Liver (tissue), 9 donors: ENCODE measurements around the gene CBX5. TPM values are rescaled to one million over a fixed set of nuclear protein-coding genes. Genes with fewer than 3 reads are reported as not detected.
A peak's percentile ranks its signal among the peaks of the same experiment; 100 is the strongest.

Experiments
- DNase-seq: peaks from one replicate; pipeline ENCODE4 v3.0.0-alpha.2; 2017; ENCODE audit warnings: low spot score
- H3K27ac ChIP-seq, 2 donors: one replicate each; pipeline ENCODE4 v1.7.0; 2013; ENCODE audit warnings: inconsistent platforms in 2 of 2, low read length in 2 of 2, control low read depth in 1 of 2, low read depth in 1 of 2, mild to moderate bottlenecking in 1 of 2
- H3K27me3 ChIP-seq, 4 donors: one replicate each; pipeline versions ENCODE4 v1.6.1 to v1.7.0; 2013; ENCODE audit warnings: low read length in 3 of 4, inconsistent platforms in 1 of 4, mild to moderate bottlenecking in 1 of 4, moderate library complexity in 1 of 4; ENCODE audit not compliant: control insufficient read depth in 4 of 4, insufficient read depth in 4 of 4
- H3K36me3 ChIP-seq, 4 donors: one replicate each; pipeline versions ENCODE4 v1.6.1 to v1.7.0; 2013; ENCODE audit warnings: low read length in 3 of 4, mild to moderate bottlenecking in 3 of 4, low read depth in 1 of 4, moderate library complexity in 1 of 4; ENCODE audit not compliant: control insufficient read depth in 4 of 4, insufficient read depth in 3 of 4
- H3K4me1 ChIP-seq, 4 donors: one replicate each; pipeline versions ENCODE4 v1.6.1 to v1.7.0; 2013; ENCODE audit warnings: low read length in 3 of 4, mild to moderate bottlenecking in 3 of 4, moderate library complexity in 1 of 4; ENCODE audit not compliant: control insufficient read depth in 4 of 4, insufficient read depth in 4 of 4
- H3K4me3 ChIP-seq, 3 donors: one replicate each; pipeline versions ENCODE4 v1.6.1 to v1.7.0; 2013; ENCODE audit warnings: low read length in 3 of 3, control low read depth in 1 of 3, low read depth in 1 of 3, mild to moderate bottlenecking in 1 of 3
- H3K9ac ChIP-seq, 2 donors: one replicate each; pipeline ENCODE4 v1.7.0; 2013; ENCODE audit warnings: low read length in 2 of 2, mild to moderate bottlenecking in 2 of 2, moderate library complexity in 2 of 2, control low read depth in 1 of 2, low read depth in 1 of 2
- H3K9me3 ChIP-seq, 4 donors: one replicate each; pipeline versions ENCODE4 v1.6.1 to v1.7.0; 2013; ENCODE audit warnings: low read length in 3 of 4; ENCODE audit not compliant: control insufficient read depth in 4 of 4
- EGR1 ChIP-seq, 2 donors: IDR thresholded peaks; 2 replicates each; pipeline ENCODE4 v1.6.1; 2016 to 2018; ENCODE audit warnings: antibody characterized with exemption in 2 of 2, low read depth in 2 of 2
- FOXA1 ChIP-seq: IDR thresholded peaks from 2 replicates; pipeline ENCODE4 v1.6.1; 2016; ENCODE audit warnings: antibody characterized with exemption
- FOXA2 ChIP-seq: IDR thresholded peaks from 2 replicates; pipeline ENCODE4 v1.6.1; 2016; ENCODE audit warnings: antibody characterized with exemption
- GABPA ChIP-seq, 2 donors: IDR thresholded peaks in 1 of 2; conservative IDR thresholded peaks in 1 of 2; 2 replicates each; pipeline ENCODE4 v1.6.1; 2016; ENCODE audit warnings: antibody characterized with exemption in 2 of 2, mild to moderate bottlenecking in 1 of 2, moderate library complexity in 1 of 2
- HNF4A ChIP-seq, 2 donors: conservative IDR thresholded peaks; 2 replicates each; pipeline ENCODE4 v1.6.1; 2016; ENCODE audit warnings: antibody characterized with exemption in 2 of 2, mild to moderate bottlenecking in 2 of 2
- HNF4G ChIP-seq: IDR thresholded peaks from 2 replicates; pipeline ENCODE4 v1.6.1; 2016; ENCODE audit warnings: antibody characterized with exemption
- JUND ChIP-seq, 2 donors: IDR thresholded peaks; 2 replicates each; pipeline ENCODE4 v1.6.1; 2016; ENCODE audit warnings: antibody characterized with exemption in 2 of 2
- NR2F2 ChIP-seq: IDR thresholded peaks from 2 replicates; pipeline ENCODE4 v1.6.1; 2016; ENCODE audit warnings: antibody characterized with exemption
- RAD21 ChIP-seq, 2 donors: IDR thresholded peaks; 2 replicates each; pipeline ENCODE4 v1.6.1; 2016; ENCODE audit warnings: antibody characterized with exemption in 2 of 2, mild to moderate bottlenecking in 2 of 2
- RXRA ChIP-seq, 2 donors: IDR thresholded peaks; 2 replicates each; pipeline ENCODE4 v1.6.1; 2017 to 2018; ENCODE audit warnings: antibody characterized with exemption in 2 of 2, mild to moderate bottlenecking in 1 of 2
- SP1 ChIP-seq: IDR thresholded peaks from 2 replicates; pipeline ENCODE4 v1.6.1; 2018; ENCODE audit warnings: antibody characterized with exemption, mild to moderate bottlenecking
- TAF1 ChIP-seq: conservative IDR thresholded peaks from 2 replicates; pipeline ENCODE4 v1.6.1; 2016; ENCODE audit warnings: antibody characterized with exemption, mild to moderate bottlenecking
- YY1 ChIP-seq: IDR thresholded peaks from 2 replicates; pipeline ENCODE4 v1.6.1; 2016; ENCODE audit warnings: antibody characterized with exemption, mild to moderate bottlenecking
- WGBS: extraction: QIAGEN DNeasy Blood & Tissue Kit; methylation state at CpG from one replicate; pipeline ENCODE4 v1.1.7; 2013; 5-methylcytosine and 5-hydroxymethylcytosine counted together
- polyA plus RNA-seq, 2 donors: library from polyadenylated mRNA; stranded (reverse) in 1 of 2; unstranded in 1 of 2; fragments of 200-250 nt in 1 of 2; fragments of >200 nt in 1 of 2; fragmentation: Nextera tagmentation in 1 of 2; extraction: Ambion mirVana in 1 of 2; gene quantifications; one replicate each; pipeline versions ENCODE4 v1.2.1 to v1.2.3, GENCODE V29; 2013 to 2015
- total RNA-seq, 2 donors: library from RNA; depleted of rRNA; stranded (reverse); fragments of >200 nt; gene quantifications; one replicate each; pipeline ENCODE4 v1.2.3, GENCODE V29; 2014
- TF ChIP-seq, protein P1 (sequence below): fragments of 150-350 bp; IDR thresholded peaks from 2 replicates; pipeline ENCODE4 v1.5.1; 2017; ENCODE audit warnings: improper control_type of control experiment, low read depth, low read length; ENCODE audit not compliant: missing input control
- TF ChIP-seq, protein P2 (sequence below): IDR thresholded peaks from 2 replicates; pipeline ENCODE4 v1.6.1; 2016; ENCODE audit warnings: antibody characterized with exemption
- TF ChIP-seq, protein P3 (sequence below): IDR thresholded peaks from 2 replicates; pipeline ENCODE4 v1.6.1; 2016; ENCODE audit warnings: antibody characterized with exemption
- TF ChIP-seq, protein P4 (sequence below): IDR thresholded peaks from 2 replicates; pipeline ENCODE4 v1.6.1; 2016; ENCODE audit warnings: antibody characterized with exemption
- TF ChIP-seq, protein P5 (sequence below): IDR thresholded peaks from 2 replicates; pipeline ENCODE4 v1.6.1; 2016; ENCODE audit warnings: antibody characterized with exemption, mild to moderate bottlenecking
- donor health status: healthy.
- donor health status: healthy.
- donor health status: healthy.
- donor health status: healthy.
- donor health status: healthy.

CBX5 gene
- total and polyA plus RNA-seq, 4 donors: 4.4 to 62.3 (median 12.6) TPM

DNA sequence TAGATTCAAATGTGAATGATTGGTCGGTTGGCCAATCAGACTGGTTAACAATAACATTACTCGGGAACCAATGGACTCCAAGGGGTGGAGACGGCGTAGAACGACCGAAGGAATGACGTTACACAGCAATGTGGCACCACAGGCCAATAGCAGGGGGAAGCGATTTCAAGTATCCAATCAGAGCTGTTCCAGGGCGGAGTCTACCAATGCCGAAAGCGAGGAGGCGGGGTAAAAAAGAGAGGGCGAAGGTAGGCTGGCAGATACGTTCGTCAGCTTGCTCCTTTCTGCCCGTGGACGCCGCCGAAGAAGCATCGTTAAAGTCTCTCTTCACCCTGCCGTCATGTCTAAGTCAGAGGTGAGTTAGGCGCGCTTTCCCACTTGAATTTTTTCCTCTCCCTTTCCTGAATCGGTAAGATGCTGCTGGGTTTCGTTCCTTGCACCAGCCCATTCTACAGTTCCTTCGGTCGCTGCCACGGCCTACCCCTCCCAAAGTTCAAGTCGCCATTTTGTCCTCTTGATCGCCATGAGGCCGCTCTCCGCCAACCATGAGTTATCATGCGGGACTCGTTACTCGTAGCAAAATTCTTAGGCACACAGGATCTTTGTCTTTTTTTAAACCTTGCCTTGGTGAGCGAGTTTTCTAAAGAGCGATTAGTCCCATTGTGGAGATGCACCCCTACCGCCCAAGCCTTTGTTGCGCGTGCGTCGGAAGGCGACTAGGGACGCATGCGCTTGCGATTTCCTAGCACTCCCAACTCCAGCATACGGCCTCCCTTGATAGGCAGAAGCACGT lies 742 bp upstream of the CBX5 start, which contains the start of gene HNRNPA1:
TSS of gene HNRNPA1 (plus strand) at position 259 of the 793 bp plus-strand sequence. CDS start at position 341, 82 bp downstream.
- peak; percentile 93 for DNase-seq
- no peaks in the 10 kb centered on the region for H3K9me3 ChIP-seq
- H3K36me3 ChIP-seq: peaks cover 10 to 36% (median 27%) of the 10 kb centered on the region in 4 donors
- TF ChIP-seq, protein P1, sequence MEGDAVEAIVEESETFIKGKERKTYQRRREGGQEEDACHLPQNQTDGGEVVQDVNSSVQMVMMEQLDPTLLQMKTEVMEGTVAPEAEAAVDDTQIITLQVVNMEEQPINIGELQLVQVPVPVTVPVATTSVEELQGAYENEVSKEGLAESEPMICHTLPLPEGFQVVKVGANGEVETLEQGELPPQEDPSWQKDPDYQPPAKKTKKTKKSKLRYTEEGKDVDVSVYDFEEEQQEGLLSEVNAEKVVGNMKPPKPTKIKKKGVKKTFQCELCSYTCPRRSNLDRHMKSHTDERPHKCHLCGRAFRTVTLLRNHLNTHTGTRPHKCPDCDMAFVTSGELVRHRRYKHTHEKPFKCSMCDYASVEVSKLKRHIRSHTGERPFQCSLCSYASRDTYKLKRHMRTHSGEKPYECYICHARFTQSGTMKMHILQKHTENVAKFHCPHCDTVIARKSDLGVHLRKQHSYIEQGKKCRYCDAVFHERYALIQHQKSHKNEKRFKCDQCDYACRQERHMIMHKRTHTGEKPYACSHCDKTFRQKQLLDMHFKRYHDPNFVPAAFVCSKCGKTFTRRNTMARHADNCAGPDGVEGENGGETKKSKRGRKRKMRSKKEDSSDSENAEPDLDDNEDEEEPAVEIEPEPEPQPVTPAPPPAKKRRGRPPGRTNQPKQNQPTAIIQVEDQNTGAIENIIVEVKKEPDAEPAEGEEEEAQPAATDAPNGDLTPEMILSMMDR: no peak
- TF ChIP-seq NR2F2 (no peak), RAD21 (IDR thresholded peaks at IDR 0.05) (no peak), SP1 (peak; percentile 97), HNF4A (conservative IDR thresholded peaks at IDR 0.05) (no peak), EGR1 (IDR thresholded peaks at IDR 0.05; ENCODE audit: low read depth in 2 of 2) (peak in 1 of 2 donors; percentile 19), TAF1 (peak; percentile 100), FOXA1 (no peak), GABPA (IDR thresholded peaks at IDR 0.05 in 1 of 2, conservative IDR thresholded peaks at IDR 0.05 in 1 of 2) (no peak), RXRA (IDR thresholded peaks at IDR 0.05) (no peak), JUND (IDR thresholded peaks at IDR 0.05) (peak in 1 of 2 donors; percentile 6), HNF4G (no peak), YY1 (peak; percentile 92), FOXA2 (no peak)
- TF ChIP-seq, protein P2, sequence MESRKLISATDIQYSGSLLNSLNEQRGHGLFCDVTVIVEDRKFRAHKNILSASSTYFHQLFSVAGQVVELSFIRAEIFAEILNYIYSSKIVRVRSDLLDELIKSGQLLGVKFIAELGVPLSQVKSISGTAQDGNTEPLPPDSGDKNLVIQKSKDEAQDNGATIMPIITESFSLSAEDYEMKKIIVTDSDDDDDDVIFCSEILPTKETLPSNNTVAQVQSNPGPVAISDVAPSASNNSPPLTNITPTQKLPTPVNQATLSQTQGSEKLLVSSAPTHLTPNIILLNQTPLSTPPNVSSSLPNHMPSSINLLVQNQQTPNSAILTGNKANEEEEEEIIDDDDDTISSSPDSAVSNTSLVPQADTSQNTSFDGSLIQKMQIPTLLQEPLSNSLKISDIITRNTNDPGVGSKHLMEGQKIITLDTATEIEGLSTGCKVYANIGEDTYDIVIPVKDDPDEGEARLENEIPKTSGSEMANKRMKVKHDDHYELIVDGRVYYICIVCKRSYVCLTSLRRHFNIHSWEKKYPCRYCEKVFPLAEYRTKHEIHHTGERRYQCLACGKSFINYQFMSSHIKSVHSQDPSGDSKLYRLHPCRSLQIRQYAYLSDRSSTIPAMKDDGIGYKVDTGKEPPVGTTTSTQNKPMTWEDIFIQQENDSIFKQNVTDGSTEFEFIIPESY: no peak
- TF ChIP-seq, protein P3, sequence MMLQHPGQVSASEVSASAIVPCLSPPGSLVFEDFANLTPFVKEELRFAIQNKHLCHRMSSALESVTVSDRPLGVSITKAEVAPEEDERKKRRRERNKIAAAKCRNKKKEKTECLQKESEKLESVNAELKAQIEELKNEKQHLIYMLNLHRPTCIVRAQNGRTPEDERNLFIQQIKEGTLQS: no peak
- TF ChIP-seq, protein P4, sequence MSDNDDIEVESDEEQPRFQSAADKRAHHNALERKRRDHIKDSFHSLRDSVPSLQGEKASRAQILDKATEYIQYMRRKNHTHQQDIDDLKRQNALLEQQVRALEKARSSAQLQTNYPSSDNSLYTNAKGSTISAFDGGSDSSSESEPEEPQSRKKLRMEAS: peak; percentile 43
- TF ChIP-seq, protein P5, sequence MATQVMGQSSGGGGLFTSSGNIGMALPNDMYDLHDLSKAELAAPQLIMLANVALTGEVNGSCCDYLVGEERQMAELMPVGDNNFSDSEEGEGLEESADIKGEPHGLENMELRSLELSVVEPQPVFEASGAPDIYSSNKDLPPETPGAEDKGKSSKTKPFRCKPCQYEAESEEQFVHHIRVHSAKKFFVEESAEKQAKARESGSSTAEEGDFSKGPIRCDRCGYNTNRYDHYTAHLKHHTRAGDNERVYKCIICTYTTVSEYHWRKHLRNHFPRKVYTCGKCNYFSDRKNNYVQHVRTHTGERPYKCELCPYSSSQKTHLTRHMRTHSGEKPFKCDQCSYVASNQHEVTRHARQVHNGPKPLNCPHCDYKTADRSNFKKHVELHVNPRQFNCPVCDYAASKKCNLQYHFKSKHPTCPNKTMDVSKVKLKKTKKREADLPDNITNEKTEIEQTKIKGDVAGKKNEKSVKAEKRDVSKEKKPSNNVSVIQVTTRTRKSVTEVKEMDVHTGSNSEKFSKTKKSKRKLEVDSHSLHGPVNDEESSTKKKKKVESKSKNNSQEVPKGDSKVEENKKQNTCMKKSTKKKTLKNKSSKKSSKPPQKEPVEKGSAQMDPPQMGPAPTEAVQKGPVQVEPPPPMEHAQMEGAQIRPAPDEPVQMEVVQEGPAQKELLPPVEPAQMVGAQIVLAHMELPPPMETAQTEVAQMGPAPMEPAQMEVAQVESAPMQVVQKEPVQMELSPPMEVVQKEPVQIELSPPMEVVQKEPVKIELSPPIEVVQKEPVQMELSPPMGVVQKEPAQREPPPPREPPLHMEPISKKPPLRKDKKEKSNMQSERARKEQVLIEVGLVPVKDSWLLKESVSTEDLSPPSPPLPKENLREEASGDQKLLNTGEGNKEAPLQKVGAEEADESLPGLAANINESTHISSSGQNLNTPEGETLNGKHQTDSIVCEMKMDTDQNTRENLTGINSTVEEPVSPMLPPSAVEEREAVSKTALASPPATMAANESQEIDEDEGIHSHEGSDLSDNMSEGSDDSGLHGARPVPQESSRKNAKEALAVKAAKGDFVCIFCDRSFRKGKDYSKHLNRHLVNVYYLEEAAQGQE: peak; percentile 95
- H3K27me3 ChIP-seq: no peaks in the 10 kb centered on the region
- WGBS: under 1% methylated on average over 48 of the region's 48 CpGs
- peak within 1 kb of the TSS; percentile 53 to 95 (median 86) for H3K4me3 ChIP-seq
- peaks cover 0 to 50% (median 42%) of the 10 kb centered on the region in 4 donors for H3K4me1 ChIP-seq
- H3K9ac ChIP-seq: peak within 1 kb of the TSS; percentile 73 to 90
- H3K27ac ChIP-seq: peak within 1 kb of the TSS; percentile 89 to 94
